ENCODE measurements around the gene LMX1B. TPM values are rescaled to one million over a fixed set of nuclear protein-coding genes. Genes with fewer than 3 reads are reported as not detected.

LMX1B gene
- total RNA-seq, 1 experiment from 2014 or later: 2.6 TPM

DNA sequence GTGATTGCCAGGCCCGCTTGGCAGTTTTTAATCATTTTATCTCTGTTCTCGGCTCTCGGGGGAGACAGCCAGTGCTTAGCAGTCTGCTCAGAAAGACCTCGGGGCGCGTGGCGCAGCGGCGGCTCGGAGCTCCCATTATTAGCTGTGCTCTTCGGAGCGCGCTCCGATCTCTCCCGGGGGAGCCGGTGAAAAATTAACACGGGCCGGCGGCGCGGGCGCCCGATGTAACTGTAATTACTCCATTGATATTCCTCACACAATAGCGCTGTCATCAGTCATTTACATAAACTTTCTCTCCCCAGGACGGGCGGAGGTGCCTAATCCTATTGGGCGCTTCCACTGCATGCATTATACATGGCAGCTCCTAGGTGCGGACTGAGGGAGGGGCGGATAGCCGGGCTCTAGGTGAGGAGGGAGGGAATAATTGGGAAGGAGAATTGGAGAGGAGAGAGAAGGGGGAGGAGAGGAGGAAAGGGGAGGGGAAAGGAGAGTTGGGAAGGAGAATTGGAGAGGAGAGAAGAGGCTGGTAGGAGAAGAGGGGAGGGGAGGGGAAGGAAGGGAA lies 24.9 kb downstream of the LMX1B start:
- ChIA-PET CTCF (no interaction called here), POLR2A (no interaction called here)
- no peaks in the 10 kb centered on the region for H3K36me3 ChIP-seq (ENCODE audit: control insufficient read depth, insufficient read depth, low read length)
- H3K9me3 ChIP-seq (ENCODE audit: control insufficient read depth, insufficient read depth, low read depth, low read length): no peaks in the 10 kb centered on the region
- no peaks in the 10 kb centered on the region for H3K27me3 ChIP-seq (ENCODE audit: control insufficient read depth, insufficient read depth, low read length)
- in situ Hi-C loops (cut with HindIII; ENCODE audit: low pct_unique_long_range_greater_than_20kb, low sequenced_read_pairs): no loop called here
- intact Hi-C loops (cut with micrococcal nuclease; ENCODE audit: unreplicated experiment): no loop called here
- no peak overlapping the region for H3K27ac ChIP-seq (ENCODE audit: low read length)
- no peak for ATAC-seq
- H3K4me3 ChIP-seq (ENCODE audit: low read depth in 2 of 2, low read length in 2 of 2): no peak overlapping the region
- no peak for DNase-seq (ENCODE audit: low read depth, low spot score)
- H3K4me1 ChIP-seq (ENCODE audit: control insufficient read depth, insufficient read depth, low read length): no peaks in the 10 kb centered on the region
- TF ChIP-seq POLR2AphosphoS5 (IDR thresholded peaks at IDR 0.05; ENCODE audit: low read depth, low read length) (no peak), TCF7L2 (IDR thresholded peaks at IDR 0.05; ENCODE audit: low read depth, low read length) (no peak)
- no TSS peak for BruUV-seq (replicated peaks)

DNA sequence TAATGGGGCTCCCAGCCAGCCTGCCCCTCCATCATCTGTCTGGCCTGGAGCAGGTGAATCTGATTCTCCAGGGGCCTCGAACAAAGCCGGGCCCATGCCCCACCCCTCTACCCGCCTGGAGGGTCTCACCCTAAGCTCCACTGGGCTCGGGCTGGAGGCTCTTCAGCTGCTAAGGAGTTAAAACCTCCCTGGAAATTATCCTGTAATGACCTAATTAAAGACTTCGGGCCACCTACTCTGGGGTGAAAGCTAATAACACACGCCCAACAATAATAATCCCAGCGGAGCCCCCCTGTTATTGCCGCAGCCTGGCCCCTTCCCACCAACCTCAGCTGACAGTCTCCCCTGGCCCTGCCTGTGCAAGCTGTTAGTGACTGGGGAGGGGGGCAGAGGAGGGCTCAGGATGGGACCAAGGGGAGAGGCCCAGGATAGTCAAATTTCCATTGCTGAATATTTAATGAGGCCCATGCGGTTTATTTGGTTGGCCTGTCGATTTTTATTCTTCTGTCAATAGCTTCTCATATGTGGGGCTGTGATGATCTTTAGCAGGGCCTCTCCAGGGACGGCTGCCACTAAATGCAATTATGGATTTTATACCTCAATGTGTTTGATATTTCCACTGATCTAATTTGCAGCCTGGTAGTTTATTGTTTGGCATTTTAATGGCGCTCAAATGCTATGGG lies 25.7 kb downstream of the LMX1B start:
- POLR2A ChIA-PET: no interaction called here
- intact Hi-C loops (cut with micrococcal nuclease; ENCODE audit: unreplicated experiment): no loop called here
- TF ChIP-seq CTCF (IDR thresholded peaks at IDR 0.05) (no peak), TCF7L2 (IDR thresholded peaks at IDR 0.05; ENCODE audit: low read depth, low read length) (no peak), SIN3A (IDR thresholded peaks at IDR 0.05; ENCODE audit: borderline replicate concordance, insufficient read depth, low read depth, low read length) (no peak), POLR2AphosphoS5 (IDR thresholded peaks at IDR 0.05; ENCODE audit: low read depth, low read length) (no peak)
- TF ChIP-seq, protein P1, sequence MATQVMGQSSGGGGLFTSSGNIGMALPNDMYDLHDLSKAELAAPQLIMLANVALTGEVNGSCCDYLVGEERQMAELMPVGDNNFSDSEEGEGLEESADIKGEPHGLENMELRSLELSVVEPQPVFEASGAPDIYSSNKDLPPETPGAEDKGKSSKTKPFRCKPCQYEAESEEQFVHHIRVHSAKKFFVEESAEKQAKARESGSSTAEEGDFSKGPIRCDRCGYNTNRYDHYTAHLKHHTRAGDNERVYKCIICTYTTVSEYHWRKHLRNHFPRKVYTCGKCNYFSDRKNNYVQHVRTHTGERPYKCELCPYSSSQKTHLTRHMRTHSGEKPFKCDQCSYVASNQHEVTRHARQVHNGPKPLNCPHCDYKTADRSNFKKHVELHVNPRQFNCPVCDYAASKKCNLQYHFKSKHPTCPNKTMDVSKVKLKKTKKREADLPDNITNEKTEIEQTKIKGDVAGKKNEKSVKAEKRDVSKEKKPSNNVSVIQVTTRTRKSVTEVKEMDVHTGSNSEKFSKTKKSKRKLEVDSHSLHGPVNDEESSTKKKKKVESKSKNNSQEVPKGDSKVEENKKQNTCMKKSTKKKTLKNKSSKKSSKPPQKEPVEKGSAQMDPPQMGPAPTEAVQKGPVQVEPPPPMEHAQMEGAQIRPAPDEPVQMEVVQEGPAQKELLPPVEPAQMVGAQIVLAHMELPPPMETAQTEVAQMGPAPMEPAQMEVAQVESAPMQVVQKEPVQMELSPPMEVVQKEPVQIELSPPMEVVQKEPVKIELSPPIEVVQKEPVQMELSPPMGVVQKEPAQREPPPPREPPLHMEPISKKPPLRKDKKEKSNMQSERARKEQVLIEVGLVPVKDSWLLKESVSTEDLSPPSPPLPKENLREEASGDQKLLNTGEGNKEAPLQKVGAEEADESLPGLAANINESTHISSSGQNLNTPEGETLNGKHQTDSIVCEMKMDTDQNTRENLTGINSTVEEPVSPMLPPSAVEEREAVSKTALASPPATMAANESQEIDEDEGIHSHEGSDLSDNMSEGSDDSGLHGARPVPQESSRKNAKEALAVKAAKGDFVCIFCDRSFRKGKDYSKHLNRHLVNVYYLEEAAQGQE (IDR thresholded peaks at IDR 0.05; ENCODE audit: insufficient read depth in 1 of 2, low read depth in 2 of 2, low read length in 1 of 2): no peak
- CTCF ChIA-PET: no interaction called here
- H3K27ac ChIP-seq (ENCODE audit: low read length): no peak overlapping the region
- no peaks in the 10 kb centered on the region for H3K9me3 ChIP-seq (ENCODE audit: control insufficient read depth, insufficient read depth, low read depth, low read length)
- DNase-seq (ENCODE audit: low read depth, low spot score) (no peak), ATAC-seq (no peak)
- in situ Hi-C loops (cut with HindIII; ENCODE audit: low pct_unique_long_range_greater_than_20kb, low sequenced_read_pairs): no loop called here
- no peaks in the 10 kb centered on the region for H3K4me1 ChIP-seq (ENCODE audit: control insufficient read depth, insufficient read depth, low read length)
- no peaks in the 10 kb centered on the region for H3K36me3 ChIP-seq (ENCODE audit: control insufficient read depth, insufficient read depth, low read length)
- H3K4me3 ChIP-seq (ENCODE audit: low read depth in 2 of 2, low read length in 2 of 2): no peak overlapping the region
- no peaks in the 10 kb centered on the region for H3K27me3 ChIP-seq (ENCODE audit: control insufficient read depth, insufficient read depth, low read length)
- BruUV-seq (replicated peaks): no TSS peak
